Ovary (tissue), 3 donors: ENCODE data around the gene TBXA2R.

Experiments
- EP300 ChIP-seq: sonication (generic); formaldehyde crosslinking; IDR thresholded peaks from one replicate; pipeline ENCODE4 v1.6.1; 2017; ENCODE audit warnings: antibody characterized with exemption
- POLR2A ChIP-seq: fragments of 450-650 bp; IDR thresholded peaks from one replicate; pipeline ENCODE4 v1.6.1; 2017; ENCODE audit warnings: antibody characterized with exemption, mild to moderate bottlenecking, moderate library complexity
- TF ChIP-seq, protein P1 (sequence below), 3 donors: fragments of 450-650 bp in 2 of 3; fragments of 200-600 bp in 1 of 3; IDR thresholded peaks; one replicate each; pipeline versions ENCODE4 v1.5.1 to v1.8.0; 2016 to 2022; ENCODE audit warnings: antibody characterized with exemption in 3 of 3, mild to moderate bottlenecking in 1 of 3
- donor health status: DM: no; HTN: no; CAD: no.

DNA sequence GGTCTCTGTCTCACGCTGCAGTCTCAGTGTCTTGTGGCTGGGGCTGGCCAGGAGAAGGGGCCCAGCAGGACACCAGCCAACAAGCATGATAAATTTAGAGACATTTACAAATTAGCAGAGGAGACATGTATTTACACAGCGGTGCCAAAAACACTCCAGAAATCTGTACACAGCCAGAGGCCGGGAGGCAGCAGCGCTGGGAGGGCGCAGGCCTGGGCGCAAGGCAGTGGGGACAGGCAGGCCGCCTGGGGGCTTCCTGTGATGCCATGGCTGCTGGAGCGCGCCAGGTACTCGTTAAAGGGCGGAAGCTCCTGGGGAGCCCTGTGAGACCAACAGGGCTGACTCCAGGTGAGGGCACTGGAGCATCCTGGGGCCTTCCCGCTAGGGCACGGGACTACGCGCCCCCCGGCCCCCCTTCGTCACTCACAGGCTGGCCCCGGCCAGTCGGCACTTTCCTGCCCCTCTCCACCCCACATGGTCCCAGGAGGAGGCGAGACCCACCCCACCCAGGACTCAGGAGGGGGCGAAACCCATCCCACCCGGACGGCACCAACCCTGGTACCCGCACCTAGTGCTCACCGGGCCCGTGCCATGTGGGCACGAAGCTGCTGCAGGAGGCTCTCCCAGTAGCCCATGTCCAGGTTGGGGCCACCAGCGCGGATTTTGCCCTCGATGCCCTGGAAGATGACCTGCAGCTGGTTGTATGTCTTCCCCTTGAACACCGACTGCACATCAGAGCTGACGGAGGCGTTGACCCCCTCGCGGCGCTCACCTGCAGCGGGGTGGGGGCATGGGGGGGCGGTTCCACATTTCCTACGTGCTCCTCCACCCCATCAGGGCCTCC lies 7.4 kb upstream of the TBXA2R start:
- TF ChIP-seq, protein P1, sequence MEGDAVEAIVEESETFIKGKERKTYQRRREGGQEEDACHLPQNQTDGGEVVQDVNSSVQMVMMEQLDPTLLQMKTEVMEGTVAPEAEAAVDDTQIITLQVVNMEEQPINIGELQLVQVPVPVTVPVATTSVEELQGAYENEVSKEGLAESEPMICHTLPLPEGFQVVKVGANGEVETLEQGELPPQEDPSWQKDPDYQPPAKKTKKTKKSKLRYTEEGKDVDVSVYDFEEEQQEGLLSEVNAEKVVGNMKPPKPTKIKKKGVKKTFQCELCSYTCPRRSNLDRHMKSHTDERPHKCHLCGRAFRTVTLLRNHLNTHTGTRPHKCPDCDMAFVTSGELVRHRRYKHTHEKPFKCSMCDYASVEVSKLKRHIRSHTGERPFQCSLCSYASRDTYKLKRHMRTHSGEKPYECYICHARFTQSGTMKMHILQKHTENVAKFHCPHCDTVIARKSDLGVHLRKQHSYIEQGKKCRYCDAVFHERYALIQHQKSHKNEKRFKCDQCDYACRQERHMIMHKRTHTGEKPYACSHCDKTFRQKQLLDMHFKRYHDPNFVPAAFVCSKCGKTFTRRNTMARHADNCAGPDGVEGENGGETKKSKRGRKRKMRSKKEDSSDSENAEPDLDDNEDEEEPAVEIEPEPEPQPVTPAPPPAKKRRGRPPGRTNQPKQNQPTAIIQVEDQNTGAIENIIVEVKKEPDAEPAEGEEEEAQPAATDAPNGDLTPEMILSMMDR (IDR thresholded peaks at IDR 0.05): no peak
- TF ChIP-seq EP300 (no peak), POLR2A (no peak)
